HepG2 (cell line): Measurements from ENCODE around the gene HOXC10. TPM values are rescaled to one million over a fixed set of nuclear protein-coding genes. Genes with fewer than 3 reads are reported as not detected.

Source experiments
- BORCS8-MEF2B ChIP-seq: sonication (generic); formaldehyde crosslinking; IDR thresholded peaks from 2 replicates; pipeline ENCODE4 v1.8.0; 2022; ENCODE audit warnings: mild to moderate bottlenecking, missing genetic modification reagents
- DR1 ChIP-seq: sonication (generic); formaldehyde crosslinking; IDR thresholded peaks from 2 replicates; pipeline ENCODE4 v1.8.0; 2021; ENCODE audit warnings: mild to moderate bottlenecking, missing genetic modification reagents, inconsistent platforms
- ELF1 ChIP-seq: sonication (generic); formaldehyde crosslinking; IDR thresholded peaks from 2 replicates; pipeline ENCODE4 v1.4.0; 2020; ENCODE audit warnings: missing genetic modification reagents
- GATA4 ChIP-seq: sonication (generic); IDR thresholded peaks from 2 replicates; pipeline ENCODE4 v1.6.1; 2016; ENCODE audit warnings: antibody characterized with exemption, low read depth, borderline replicate concordance
- MTF1 ChIP-seq: sonication (generic); formaldehyde crosslinking; IDR thresholded peaks from 2 replicates; pipeline ENCODE4 v1.5.0; 2020; ENCODE audit warnings: missing genetic modification reagents
- NBN ChIP-seq: fragments of 450-650 bp; conservative IDR thresholded peaks from 2 replicates; pipeline ENCODE4 v1.6.1; 2017
- NFKBIZ ChIP-seq: IDR thresholded peaks from 2 replicates; pipeline ENCODE4 v1.6.1; 2018; ENCODE audit warnings: missing genetic modification reagents, missing compliant biosample characterization
- SP1 ChIP-seq, 2 experiments: fragments of 450-650 bp in 1 of 2; sonication (generic) in 1 of 2; formaldehyde crosslinking in 1 of 2; IDR thresholded peaks; 2 replicates each; pipeline versions ENCODE4 v1.4.0 to v1.6.1; 2016 to 2020; ENCODE audit warnings: missing genetic modification reagents in 1 of 2
- TBX3 ChIP-seq: fragments of 450-650 bp; IDR thresholded peaks from 2 replicates; pipeline ENCODE4 v1.6.1; 2017; ENCODE audit warnings: antibody characterized with exemption, mild to moderate bottlenecking, inconsistent platforms, borderline replicate concordance
- U2AF2 ChIP-seq: fragments of 200-400 bp; formaldehyde crosslinking; IDR thresholded peaks from 2 replicates; pipeline ENCODE4 v1.6.1; 2017; ENCODE audit warnings: low read depth, mild to moderate bottlenecking, low read length
- ZFP36L2 ChIP-seq: sonication (generic); formaldehyde crosslinking; IDR thresholded peaks from 2 replicates; pipeline ENCODE4 v1.4.0; 2020; ENCODE audit warnings: missing genetic modification reagents
- ZNF101 ChIP-seq: sonication (generic); formaldehyde crosslinking; IDR thresholded peaks from 2 replicates; pipeline ENCODE4 v1.4.0; 2020; ENCODE audit warnings: mild to moderate bottlenecking, low read depth, missing genetic modification reagents, borderline replicate concordance
- ZNF124 ChIP-seq: sonication (generic); formaldehyde crosslinking; IDR thresholded peaks from 2 replicates; pipeline ENCODE4 v1.4.0; 2020; ENCODE audit warnings: missing genetic modification reagents
- ZNF143 ChIP-seq: sonication (generic); formaldehyde crosslinking; IDR thresholded peaks from 2 replicates; pipeline ENCODE4 v1.4.0; 2020; ENCODE audit warnings: missing genetic modification reagents
- ZNF225 ChIP-seq: sonication (generic); formaldehyde crosslinking; IDR thresholded peaks from 2 replicates; pipeline ENCODE4 v1.4.0; 2020; ENCODE audit warnings: mild to moderate bottlenecking, missing genetic modification reagents
- ZNF34 ChIP-seq: sonication (generic); formaldehyde crosslinking; IDR thresholded peaks from 2 replicates; pipeline ENCODE4 v1.4.0; 2020; ENCODE audit warnings: mild to moderate bottlenecking, missing genetic modification reagents, borderline replicate concordance
- ZNF484 ChIP-seq: sonication (generic); formaldehyde crosslinking; IDR thresholded peaks from 2 replicates; pipeline ENCODE4 v1.5.1; 2020; ENCODE audit warnings: mild to moderate bottlenecking, low read depth, missing genetic modification reagents, borderline replicate concordance
- ZNF674 ChIP-seq: sonication (generic); formaldehyde crosslinking; IDR thresholded peaks from 2 replicates; pipeline ENCODE4 v1.5.0; 2020; ENCODE audit warnings: low read depth, mild to moderate bottlenecking, missing genetic modification reagents
- ZSCAN20 ChIP-seq: sonication (generic); formaldehyde crosslinking; IDR thresholded peaks from 2 replicates; pipeline ENCODE4 v1.4.0; 2020; ENCODE audit warnings: missing genetic modification reagents, mild to moderate bottlenecking, borderline replicate concordance
- polyA plus RNA-seq, 8 experiments: library from polyadenylated mRNA; depleted of rRNA in 3 of 8; stranded (reverse) in 7 of 8; unstranded in 1 of 8; fragments of >200 nt; fragmentation: Illumina TruSeq in 4 of 8; extraction: Trizol in 4 of 8; gene quantifications; 2 replicates each; pipeline versions ENCODE4 v1.2.1 to v1.2.3, GENCODE V29; 2011 to 2016; ENCODE audit warnings: low read depth in 4 of 8, missing spikeins in 1 of 8, mixed read lengths in 1 of 8; ENCODE audit not compliant: insufficient read depth in 1 of 8
- total RNA-seq, 5 experiments: library from RNA; depleted of rRNA; stranded (reverse); fragments of >200 nt; fragmentation: Illumina TruSeq; extraction: Trizol; gene quantifications; 2 replicates each; pipeline ENCODE4 v1.2.3, GENCODE V29; 2016; ENCODE audit warnings: low read depth in 1 of 5
- TF ChIP-seq, protein P1 (sequence below): sonication (generic); formaldehyde crosslinking; IDR thresholded peaks from 2 replicates; pipeline ENCODE4 v1.5.0; 2020; ENCODE audit warnings: missing genetic modification reagents
- TF ChIP-seq, protein P2 (sequence below): sonication (generic); formaldehyde crosslinking; IDR thresholded peaks from 2 replicates; pipeline ENCODE4 v1.9.0; 2021; ENCODE audit warnings: missing genetic modification reagents, borderline replicate concordance
- TF ChIP-seq, protein P3 (sequence below): sonication (generic); formaldehyde crosslinking; IDR thresholded peaks from 2 replicates; pipeline ENCODE4 v1.4.0; 2020; ENCODE audit warnings: missing genetic modification reagents
- TF ChIP-seq, protein P4 (sequence below): sonication (generic); formaldehyde crosslinking; IDR thresholded peaks from 2 replicates; pipeline ENCODE4 v1.5.0; 2020; ENCODE audit warnings: missing genetic modification reagents, mild to moderate bottlenecking, borderline replicate concordance
- TF ChIP-seq, protein P5 (sequence below): sonication (generic); formaldehyde crosslinking; IDR thresholded peaks from 2 replicates; pipeline ENCODE4 v1.4.0; 2020; ENCODE audit warnings: missing genetic modification reagents

The HOXC10 gene
- total and polyA plus RNA-seq, 2 of the 13 experiments (the other 11 are each of a cell fraction or from before 2014, with no cell fraction given), result not detected

DNA sequence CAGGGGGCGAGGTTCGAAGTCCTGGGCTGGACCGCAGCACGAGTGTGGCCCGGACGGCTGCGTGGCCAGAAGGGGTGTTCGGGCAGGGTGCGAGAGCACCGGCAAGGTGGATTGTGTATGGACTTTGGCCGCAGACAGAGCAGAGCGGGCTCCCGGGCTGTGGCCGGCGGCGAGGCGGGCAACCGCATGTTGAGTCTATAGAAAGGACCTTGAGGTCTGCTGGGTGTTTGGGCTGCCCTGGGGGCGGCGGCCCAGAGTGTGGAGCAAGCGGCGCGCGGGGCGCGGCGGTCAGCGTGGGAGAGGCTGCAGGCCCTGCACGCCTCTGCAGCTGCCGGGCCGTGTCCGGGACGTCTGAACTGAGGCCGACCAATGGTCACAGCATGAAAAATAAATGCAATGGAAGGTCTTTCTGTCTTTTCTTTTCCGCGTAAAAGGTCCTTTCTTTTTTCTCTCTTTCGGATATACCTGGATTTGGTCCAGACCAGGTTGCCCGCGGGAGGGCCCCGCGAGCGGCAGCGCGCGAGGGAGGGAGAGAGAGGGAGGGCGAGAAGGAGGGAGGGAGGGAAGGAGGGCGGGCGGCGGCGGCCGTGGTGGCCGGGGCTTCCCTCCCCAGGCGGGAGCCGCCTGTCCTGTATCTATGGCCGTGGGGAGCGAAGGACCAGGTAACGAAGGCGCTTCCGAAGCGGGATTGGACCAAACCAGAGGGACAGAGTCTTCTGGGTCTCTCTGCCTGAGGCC, 9.5 kb downstream of the HOXC10 start (continued):
- TF ChIP-seq, protein P1, sequence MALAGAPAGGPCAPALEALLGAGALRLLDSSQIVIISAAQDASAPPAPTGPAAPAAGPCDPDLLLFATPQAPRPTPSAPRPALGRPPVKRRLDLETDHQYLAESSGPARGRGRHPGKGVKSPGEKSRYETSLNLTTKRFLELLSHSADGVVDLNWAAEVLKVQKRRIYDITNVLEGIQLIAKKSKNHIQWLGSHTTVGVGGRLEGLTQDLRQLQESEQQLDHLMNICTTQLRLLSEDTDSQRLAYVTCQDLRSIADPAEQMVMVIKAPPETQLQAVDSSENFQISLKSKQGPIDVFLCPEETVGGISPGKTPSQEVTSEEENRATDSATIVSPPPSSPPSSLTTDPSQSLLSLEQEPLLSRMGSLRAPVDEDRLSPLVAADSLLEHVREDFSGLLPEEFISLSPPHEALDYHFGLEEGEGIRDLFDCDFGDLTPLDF (CRISPR knock-in tag), result peak; percentile 54; the same call in 1 of the 2 replicates
- no peak for TF ChIP-seq ZNF484 (CRISPR knock-in tag)
- TF ChIP-seq ZFP36L2 (CRISPR knock-in tag), result no peak
- TF ChIP-seq ZNF225, result no peak
- TF ChIP-seq GATA4, result no peak
- TF ChIP-seq DR1 (CRISPR knock-in tag), result no peak
- no peak for TF ChIP-seq ZNF34
- TF ChIP-seq ZNF143 (CRISPR knock-in tag), result 0 out of 2 replicates have a peak, but pooled peaks have one; percentile 19
- TF ChIP-seq, protein P2, sequence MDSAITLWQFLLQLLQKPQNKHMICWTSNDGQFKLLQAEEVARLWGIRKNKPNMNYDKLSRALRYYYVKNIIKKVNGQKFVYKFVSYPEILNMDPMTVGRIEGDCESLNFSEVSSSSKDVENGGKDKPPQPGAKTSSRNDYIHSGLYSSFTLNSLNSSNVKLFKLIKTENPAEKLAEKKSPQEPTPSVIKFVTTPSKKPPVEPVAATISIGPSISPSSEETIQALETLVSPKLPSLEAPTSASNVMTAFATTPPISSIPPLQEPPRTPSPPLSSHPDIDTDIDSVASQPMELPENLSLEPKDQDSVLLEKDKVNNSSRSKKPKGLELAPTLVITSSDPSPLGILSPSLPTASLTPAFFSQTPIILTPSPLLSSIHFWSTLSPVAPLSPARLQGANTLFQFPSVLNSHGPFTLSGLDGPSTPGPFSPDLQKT (CRISPR knock-in tag), result no peak
- TF ChIP-seq ELF1 (CRISPR knock-in tag), result no peak
- TF ChIP-seq, protein P3, sequence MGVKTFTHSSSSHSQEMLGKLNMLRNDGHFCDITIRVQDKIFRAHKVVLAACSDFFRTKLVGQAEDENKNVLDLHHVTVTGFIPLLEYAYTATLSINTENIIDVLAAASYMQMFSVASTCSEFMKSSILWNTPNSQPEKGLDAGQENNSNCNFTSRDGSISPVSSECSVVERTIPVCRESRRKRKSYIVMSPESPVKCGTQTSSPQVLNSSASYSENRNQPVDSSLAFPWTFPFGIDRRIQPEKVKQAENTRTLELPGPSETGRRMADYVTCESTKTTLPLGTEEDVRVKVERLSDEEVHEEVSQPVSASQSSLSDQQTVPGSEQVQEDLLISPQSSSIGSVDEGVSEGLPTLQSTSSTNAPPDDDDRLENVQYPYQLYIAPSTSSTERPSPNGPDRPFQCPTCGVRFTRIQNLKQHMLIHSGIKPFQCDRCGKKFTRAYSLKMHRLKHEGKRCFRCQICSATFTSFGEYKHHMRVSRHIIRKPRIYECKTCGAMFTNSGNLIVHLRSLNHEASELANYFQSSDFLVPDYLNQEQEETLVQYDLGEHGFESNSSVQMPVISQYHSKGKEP (CRISPR knock-in tag), result no peak
- TF ChIP-seq NBN, result no peak
- TF ChIP-seq, protein P4, sequence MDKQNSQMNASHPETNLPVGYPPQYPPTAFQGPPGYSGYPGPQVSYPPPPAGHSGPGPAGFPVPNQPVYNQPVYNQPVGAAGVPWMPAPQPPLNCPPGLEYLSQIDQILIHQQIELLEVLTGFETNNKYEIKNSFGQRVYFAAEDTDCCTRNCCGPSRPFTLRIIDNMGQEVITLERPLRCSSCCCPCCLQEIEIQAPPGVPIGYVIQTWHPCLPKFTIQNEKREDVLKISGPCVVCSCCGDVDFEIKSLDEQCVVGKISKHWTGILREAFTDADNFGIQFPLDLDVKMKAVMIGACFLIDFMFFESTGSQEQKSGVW (CRISPR knock-in tag), result no peak
- TF ChIP-seq, protein P5, sequence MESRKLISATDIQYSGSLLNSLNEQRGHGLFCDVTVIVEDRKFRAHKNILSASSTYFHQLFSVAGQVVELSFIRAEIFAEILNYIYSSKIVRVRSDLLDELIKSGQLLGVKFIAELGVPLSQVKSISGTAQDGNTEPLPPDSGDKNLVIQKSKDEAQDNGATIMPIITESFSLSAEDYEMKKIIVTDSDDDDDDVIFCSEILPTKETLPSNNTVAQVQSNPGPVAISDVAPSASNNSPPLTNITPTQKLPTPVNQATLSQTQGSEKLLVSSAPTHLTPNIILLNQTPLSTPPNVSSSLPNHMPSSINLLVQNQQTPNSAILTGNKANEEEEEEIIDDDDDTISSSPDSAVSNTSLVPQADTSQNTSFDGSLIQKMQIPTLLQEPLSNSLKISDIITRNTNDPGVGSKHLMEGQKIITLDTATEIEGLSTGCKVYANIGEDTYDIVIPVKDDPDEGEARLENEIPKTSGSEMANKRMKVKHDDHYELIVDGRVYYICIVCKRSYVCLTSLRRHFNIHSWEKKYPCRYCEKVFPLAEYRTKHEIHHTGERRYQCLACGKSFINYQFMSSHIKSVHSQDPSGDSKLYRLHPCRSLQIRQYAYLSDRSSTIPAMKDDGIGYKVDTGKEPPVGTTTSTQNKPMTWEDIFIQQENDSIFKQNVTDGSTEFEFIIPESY (CRISPR knock-in tag), result peak; percentile 23; the same call in 1 of the 2 replicates
- TF ChIP-seq MTF1 (CRISPR knock-in tag), result no peak
- no peak for TF ChIP-seq U2AF2
- TF ChIP-seq ZNF674 (CRISPR knock-in tag), result no peak
- no peak for TF ChIP-seq BORCS8-MEF2B
- TF ChIP-seq ZSCAN20 (CRISPR knock-in tag), result 0 out of 2 replicates have a peak, but pooled peaks have one; percentile 59
- TF ChIP-seq NFKBIZ (CRISPR knock-in tag), result 0 out of 2 replicates have a peak, but pooled peaks have one; percentile 38
- TF ChIP-seq ZNF124 (CRISPR knock-in tag), result no peak
- no peak for TF ChIP-seq SP1 (IDR thresholded peaks at IDR 0.05)
- TF ChIP-seq SP1 (CRISPR knock-in tag; IDR thresholded peaks at IDR 0.05), result no peak
- TF ChIP-seq TBX3, result no peak
- TF ChIP-seq ZNF101 (CRISPR knock-in tag), result no peak
